ENCODE data around the gene ENKD1.

ENKD1 gene

DNA sequence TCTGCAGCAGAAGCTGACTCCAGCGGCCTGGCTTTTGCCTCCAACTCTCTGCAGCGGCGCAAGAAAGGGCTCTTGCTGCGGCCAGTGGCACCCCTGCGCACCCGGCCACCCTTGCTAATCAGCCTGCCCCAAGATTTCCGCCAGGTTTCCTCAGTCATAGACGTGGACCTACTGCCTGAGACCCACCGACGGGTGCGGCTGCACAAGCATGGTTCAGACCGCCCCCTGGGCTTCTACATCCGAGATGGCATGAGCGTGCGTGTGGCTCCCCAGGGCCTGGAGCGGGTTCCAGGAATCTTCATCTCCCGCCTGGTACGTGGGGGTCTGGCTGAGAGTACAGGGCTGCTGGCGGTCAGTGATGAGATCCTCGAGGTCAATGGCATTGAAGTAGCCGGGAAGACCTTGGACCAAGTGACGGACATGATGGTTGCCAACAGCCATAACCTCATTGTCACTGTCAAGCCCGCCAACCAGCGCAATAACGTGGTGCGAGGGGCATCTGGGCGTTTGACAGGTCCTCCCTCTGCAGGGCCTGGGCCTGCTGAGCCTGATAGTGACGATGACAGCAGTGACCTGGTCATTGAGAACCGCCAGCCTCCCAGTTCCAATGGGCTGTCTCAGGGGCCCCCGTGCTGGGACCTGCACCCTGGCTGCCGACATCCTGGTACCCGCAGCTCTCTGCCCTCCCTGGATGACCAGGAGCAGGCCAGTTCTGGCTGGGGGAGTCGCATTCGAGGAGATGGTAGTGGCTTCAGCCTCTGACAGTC lies 4.5 kb downstream of the ENKD1 start:
- no peak for DNase-seq

DNA sequence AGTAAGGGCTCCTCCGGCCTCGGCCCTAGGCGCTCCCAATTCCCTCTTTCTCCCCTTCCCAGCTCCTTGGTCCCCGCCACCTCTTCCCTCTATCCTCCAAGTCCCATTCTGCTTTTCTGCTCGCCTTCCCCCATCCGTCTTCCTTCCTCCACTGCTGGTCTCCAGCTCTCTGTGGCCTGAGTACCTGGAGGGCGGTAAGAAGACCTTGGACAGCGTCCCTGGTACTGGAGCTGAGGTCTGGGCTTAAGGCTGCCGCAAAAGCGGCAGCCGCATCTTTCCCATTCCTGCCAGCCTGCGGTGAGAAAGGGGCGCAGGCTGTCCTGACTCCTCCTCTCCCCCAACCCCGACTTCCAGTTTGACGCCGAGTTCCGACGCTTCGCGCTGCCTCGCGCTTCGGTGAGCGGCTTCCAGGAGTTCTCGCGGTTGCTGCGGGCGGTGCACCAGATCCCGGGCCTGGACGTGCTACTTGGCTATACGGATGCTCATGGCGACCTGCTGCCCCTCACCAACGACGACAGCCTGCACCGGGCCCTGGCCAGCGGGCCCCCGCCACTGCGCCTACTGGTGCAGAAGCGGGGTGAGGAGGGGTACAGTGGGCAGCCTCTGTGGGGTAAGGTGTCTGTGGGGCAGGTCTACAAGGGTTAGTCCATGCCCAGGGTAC lies 5.3 kb downstream of the ENKD1 start:
- no peak for DNase-seq

DNA sequence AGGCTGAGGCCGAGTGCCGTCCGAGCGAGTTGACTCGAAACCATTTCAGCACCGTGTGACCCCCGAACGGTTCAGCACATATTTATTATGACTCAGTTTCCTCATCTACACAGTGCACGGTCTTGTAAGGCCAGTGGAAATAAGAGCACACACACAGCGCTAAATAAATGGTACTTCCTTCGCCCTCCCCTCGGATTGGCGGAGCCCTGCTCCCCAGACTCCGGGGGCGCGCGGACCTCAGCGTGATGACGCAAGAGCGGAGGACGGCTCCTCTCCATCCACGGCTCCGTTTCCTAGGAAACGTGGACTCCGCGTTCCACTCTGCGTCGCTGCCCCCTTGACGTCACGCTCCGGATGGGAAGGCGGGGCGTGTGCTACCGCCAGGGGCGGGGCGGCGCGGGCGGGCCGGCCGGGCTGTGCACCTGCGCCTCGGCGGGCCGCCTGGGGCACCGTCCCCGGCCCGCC lies 6.0 kb downstream of the ENKD1 start, which contains the start of gene PARD6A:
Gene PARD6A, plus strand, starts transcription at position 397 of the 465 bp plus-strand sequence. CDS start 79 bp downstream, outside the sequence.
- peak; percentile 96 for DNase-seq

DNA sequence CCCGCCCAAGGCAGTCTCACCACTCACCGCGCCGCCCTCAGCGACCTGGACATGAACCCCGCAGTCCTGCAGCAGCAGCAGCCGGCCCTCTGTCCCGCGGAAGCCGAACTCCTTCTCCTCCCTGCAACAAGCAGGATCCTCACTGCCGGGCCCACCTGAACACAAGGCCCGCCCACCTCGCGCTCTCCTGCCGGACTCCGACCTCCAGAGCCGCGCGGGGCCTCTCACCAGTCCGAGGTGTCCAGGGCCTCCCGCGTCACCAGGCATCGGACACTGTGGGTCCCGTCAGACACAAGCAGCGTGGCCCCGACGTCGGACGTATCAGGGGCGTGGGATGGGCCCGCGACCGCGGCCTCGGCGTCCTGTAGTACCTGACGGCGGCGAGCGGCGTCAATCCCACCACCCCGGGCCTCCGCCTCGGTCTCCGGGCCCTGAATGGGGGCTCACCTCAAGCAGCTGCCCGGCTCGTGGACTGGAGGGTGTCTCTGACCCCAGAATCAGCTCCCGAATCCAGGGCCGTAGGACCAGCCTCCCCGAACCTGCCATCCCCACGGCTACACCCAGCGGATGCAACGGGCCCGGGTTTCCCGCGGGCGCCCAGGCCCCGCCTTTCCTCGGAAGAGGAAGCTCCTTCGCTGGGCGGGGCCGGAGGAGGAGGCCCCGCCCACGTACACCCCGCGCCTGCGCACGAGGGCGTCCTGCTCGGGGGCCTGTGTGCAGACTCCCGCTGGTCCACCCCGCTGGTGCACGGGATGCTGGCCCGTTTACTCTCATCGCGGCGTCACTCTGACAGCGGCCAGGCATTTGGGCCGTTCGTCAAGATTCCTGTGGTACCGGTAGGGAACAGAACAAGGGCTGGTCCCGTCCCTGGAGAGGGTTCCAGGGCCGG lies 6.6 kb downstream of the ENKD1 start, which contains the start of gene ACD:
Gene ACD, minus strand, starts transcription at position 586 of the 889 bp plus-strand sequence. Its CDS starts 40 bp downstream, at position 546.
- DNase-seq = peak; percentile 89

DNA sequence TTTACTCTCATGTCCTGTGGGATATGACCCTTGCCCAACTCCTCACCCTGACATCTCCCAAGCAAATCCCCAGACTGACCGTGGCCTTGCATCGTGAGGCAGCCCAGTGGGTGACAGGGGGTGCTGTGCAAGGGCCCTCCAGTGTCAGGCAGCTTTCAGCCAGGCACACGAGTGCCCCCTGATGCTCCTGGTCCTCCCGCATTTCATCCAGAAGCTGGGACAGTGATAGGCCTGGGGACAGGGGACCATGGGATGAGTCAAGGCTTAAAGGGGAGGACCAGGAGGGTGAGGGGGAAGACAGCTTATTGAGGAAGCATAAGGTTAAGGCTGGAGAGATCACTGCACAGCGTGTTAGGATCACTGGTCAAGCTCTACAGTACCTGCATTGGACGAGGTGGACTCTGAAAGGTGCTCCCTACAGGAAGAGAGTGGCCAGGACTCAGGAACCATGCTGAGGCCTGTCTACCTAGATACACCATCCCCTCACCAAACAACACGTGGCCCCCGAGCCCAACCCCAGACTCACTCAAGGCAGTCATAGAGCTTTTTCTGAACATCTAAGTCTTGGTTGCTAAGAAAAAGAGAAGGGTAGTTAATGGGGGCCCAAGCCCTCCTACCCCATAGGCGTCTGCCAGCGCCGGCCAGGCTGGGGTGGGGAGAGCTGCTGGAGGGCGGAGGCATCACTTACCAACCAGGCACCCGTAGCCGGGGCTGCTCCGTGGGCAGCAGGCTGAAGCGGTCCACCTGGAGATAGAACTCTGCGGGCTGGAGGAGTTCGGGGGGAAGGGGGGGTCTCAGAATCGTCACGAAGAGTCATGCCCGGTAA lies 7.5 kb downstream of the ENKD1 start:
- DNase-seq = no peak

DNA sequence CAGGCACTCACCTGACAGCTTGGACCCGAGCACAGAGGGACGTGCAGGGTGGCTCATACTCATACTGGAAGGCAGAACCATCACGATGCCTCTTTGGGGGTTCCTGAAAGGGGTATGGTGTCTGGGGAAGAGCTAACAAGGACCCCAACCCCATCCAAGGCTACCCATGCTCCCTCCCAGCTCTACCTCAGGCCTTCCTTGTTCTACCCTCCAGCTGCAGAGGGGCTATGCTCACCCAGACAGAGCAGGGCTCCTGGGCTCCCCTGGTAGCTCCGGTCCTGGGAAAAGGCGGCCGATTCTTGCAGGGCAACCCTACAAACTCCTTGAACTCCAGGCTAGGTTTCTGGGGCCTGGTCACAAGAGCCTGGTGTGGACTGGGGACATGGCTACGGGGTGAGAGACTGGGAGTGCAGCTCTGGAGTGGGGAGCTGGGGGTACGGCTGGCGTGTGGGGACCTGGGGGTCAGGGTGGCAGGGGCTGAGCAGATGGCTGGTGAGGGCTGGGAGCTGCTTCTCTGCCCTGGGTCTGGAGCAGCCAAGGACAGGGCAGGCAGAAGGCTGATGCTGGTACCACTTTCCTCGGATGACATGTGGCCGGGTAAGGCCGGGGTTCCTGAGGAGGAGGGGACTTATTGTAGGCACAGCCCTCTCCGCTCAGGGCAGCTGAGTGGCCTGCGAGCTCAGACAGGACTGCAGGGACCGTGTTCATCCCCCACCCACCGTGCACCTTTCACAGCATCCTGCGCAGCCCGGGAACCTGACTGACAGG lies 8.6 kb downstream of the ENKD1 start:
- no peak for DNase-seq

DNA sequence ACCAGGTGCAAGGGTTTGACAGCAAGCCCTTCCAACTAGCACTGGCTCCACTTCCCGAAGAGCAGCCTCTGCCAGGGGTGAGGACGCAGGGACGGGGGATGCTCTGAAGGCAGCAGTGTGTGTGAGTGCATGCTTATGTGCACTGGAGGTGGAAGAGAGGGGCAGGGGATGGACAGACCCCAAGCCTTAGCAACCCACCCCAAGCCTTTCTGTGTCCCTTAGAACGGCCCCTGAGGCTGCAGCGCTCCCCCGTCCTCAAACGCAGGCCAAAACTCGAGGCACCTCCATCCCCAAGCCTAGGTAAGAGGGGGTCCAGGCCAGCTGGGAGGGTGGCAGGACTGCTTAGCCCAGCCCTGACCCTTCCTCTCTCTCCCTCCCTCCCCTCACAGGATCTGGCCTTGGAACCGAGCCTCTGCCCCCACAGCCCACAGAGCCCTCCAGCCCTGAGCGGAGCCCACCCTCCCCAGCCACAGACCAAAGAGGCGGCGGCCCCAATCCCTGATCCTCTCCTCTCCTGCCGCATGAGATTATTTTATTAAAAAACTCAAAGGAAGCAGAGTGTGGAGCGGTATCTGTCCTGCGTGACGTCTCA lies 9.4 kb downstream of the ENKD1 start:
- no peak for DNase-seq

DNA sequence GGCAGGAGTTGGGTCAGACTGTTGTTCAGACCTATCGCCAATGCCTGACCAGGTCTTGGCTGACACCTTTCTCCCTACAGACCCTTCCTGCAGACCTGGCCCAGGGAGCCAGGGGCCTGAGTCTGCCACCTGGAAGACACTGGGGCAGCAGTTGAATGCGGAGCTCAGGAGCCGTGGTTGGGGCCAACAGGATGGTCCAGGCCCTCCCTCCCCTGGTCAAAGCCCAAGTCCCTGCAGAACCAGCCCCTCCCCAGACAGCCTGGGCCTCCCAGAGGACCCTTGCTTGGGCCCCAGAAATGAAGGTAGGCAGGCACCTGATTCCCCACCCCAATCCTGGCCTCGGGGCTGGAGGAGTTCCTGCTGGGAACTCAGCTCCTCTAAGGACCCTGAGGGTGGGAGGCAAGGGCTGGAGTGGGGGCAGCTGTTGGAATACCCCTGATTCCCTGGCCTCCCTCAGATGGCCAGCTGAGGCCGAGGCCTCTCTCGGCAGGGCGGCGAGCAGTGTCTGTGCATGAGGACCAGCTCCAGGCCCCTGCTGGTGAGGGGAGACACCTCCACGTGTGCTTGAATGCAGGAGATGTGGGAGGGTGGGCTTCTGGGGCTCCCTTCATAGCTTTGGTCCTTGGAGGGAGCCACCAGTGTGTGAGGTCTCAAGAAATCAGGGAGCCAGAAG lies 10.1 kb downstream of the ENKD1 start:
- DNase-seq = no peak

DNA sequence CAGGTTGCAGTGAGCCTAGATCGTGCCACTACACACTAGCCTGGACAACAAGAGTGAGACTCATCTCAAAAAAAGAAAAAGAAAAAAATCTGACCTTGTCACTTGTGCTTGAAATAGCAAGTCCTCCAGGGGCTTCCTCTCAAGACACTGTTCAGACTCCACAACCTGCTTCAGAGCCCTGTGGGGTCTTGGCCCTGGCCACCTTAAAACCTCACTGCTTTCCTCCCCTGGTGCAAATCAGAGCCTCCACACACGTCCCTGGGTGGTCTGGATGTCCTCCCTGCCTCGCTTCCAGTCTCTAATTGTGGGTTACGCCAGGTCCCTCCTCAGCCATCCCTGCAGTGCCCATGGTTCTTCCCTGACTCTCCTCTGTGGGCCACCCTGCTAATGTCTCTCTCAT lies 11.2 kb downstream of the ENKD1 start:
- DNase-seq = no peak

DNA sequence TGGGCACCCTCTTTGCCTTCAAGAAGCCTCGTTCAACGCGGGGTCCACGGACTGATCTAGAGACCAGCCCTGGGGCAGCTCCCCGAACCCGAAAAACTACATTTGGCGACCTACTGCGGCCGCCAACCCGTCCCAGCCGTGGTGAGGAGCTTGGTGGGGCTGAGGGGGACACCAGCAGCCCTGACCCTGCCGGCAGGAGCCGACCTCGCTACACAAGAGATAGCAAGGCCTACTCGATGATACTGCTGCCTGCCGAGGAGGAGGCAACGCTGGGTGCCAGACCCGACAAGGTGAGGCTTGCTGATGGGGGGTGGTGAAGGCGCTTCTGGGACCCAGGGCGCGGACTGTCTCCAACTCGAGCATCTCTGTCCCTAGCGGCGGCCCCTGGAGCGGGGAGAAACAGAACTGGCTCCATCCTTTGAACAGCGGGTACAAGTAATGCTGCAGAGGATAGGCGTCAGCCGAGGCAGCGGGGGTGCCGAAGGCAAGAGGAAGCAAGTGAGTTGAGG lies 12.1 kb downstream of the ENKD1 start:
- DNase-seq = no peak

DNA sequence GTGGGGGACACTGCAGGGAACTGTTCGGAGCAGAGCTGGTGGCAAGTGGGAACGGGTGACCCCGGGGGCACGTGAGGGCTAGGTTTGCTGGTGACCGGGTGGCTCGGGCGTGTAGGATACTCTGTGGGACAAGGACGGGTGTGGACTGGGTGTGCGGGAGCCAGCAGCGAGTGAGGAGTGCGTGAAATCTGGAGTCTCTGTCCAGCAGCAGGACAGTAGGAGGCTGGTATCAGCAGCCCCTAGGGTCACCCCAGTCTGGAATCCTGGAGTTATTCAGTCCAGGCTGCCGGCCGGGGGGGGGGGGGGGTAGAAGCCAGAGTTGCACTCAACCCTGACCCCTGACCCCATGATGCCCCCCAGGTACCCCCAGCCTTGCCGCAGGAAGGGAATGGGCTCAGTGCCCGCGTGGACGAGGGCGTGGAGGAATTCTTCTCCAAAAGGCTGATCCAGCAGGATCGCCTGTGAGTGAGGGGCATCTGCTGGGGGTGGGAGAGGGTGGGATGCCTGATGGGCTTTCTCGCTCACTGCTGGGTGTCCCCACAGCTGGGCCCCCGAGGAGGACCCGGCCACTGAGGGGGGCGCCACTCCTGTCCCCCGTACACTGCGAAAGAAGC lies 12.7 kb downstream of the ENKD1 start:
- no peak for DNase-seq

DNA sequence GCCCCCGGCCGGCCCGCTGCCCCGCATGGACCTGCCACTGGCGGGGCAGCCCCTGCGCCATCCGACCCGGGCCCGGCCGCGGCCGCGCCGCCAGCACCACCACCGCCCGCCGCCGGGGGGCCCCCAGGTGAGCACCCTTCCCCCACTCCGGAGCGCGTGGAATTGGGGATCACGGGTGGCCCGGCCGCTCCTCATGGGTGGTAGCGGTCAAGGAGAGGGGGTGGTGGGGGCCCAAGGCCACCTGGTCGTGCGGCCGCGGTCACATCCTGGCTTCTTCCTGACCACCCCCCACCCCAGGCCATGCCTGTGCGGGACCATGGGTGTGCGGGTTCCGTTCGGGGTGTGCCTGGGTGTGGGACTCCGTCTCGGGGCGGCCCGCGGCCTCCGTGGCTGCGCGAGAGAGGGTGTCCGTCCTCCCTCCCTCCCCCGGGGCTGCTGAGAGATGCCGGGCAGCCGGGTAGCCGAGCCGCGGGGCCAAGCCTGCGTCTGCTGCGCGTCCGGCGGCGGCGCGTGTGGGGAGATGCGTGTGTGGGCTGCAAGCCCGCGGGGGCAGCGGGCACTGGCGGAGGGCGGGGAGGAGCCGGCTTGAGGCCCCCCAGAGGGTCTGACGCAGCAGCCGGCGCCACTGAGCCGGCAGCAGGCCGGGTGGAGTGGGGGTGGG lies 13.3 kb downstream of the ENKD1 start:
- DNase-seq = no peak

DNA sequence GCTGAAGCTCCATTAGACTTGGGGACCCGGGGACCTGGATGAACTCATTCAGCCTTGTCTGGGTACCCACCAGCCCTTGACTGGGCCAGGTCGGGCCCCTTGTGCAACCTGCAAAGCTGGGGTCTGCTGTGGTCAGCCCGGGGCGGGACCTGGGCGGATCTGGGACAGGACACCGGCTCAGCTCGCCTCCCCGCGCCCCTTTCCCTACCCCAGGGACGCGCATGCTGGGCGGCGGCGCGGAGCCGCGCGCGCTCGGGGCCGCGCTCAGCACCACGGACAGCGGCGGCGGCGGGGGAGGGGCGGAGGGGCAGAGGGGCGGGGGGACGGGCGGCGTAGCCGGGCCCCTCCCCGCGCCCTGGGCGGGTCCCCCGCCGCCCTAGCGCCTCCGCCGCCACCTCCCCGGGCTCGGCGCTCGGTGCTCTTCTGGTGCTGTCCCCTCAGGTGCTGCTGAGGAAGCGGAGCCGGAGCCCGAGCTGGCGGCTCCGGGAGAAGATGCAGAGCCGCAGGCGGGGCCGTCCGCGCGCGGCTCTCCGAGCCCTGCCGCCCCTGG lies 13.9 kb downstream of the ENKD1 start:
- DNase-seq = no peak

DNA sequence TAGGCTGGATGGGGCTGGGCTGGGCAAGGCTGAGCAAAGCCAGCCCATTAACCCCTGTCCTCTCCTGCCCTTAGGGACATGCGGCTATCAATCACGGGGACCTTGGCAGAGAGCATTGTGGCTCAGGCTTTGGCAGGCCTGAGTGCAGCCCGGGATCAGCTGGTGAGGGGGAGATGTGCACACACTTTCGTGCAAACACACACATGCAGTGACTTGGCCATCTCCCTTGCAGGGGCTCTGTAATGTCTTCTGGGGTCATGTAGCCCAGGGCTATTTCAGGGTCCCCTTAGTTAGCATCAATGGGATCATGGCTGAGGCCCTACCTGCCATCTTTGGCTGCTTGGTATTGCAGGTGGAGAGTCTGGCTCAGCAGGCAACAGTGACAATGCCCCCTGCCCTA lies 14.7 kb downstream of the ENKD1 start:
- no peak for DNase-seq

DNA sequence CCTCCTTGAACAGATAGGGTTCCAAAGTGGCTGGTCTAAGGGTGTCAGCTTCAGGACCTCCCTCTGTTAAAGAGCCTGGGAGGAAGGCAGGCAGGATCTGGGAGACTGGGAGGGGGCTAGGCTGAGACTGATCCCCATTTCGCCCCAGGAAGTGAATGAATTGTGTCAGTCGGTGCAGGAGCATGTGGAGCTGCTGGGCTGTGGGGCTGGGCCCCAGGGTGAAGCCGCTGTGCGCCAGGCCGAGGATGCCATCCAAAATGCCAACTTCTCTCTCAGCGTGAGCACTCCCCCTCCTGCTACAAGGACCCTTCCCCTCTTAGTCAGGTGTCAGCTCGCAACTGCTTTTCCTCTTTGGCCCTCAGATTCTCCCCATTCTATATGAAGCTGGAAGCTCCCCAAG lies 15.5 kb downstream of the ENKD1 start:
- DNase-seq = no peak

DNA sequence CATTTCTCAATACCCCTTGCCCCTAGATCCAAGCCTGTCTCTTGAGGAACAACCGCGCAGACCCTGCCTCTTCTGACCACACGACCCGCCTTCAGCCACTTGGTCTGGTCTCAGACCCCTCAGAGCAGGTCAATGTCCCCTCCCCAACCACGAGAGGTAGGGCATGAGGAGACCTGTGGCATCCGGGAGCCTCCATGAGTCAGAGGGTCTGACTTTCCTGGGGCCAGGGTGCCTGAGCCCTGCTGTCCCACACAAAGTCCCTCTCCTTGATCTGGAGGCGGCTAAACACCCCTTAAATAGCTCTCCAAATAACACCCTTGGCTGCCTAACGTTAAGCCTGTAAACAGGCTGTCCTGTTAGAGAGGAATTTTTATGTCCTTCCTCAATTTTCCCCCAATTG lies 16.5 kb downstream of the ENKD1 start:
- DNase-seq = no peak

DNA sequence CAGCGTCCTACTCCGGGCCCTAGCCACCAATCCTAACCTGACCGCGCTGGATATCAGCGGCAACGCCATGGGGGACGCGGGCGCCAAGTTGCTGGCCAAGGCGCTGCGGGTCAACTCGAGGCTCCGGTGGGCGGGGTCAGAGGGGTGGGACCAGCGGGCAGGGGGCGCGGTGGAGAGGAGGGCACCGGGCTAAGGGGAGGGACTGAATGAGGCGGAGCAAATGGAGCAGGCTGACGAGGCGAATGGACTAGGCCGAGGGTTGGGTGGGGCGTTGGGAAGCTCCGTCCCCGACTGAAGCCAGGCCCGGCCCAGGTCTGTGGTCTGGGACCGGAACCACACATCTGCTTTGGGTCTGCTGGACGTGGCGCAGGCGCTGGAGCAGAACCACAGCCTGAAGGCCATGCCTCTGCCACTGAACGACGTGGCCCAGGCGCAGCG lies 17.0 kb downstream of the ENKD1 start:
- no peak for DNase-seq

DNA sequence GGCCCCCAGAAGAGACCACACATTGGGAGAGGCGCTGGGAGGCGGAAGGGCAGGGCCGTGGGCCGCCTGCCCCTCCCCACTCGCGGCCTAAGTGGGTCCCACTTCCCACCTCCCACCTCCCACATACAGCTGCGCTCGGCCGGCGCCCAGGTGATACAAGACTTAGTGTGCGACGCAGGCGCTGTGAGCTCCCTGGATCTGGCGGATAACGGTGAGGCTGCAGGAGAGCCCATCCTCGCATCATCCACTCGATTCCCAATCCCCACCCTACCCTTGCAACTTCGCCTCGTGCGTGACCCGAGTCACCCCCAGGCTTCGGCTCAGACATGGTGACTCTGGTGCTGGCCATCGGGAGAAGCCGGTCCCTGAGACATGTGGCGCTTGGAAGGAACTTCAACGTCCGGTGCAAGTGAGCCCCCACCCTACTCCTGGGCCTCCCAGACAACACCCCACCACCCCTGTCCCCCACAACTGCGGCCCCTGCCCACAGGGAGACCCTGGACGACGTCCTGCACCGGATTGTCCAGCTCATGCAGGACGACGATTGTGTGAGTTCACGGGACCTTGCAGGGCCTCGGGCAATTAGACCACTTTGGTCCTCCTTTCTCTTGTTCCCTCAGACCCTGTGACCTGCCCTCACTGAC lies 17.7 kb downstream of the ENKD1 start:
- no peak for DNase-seq
